Loucy (cell line): Measurements from ENCODE around the gene SIPA1.

ENCODE experiments used
- CTCF ChIP-seq: fragments of 200-600 bp; sonication (generic); conservative IDR thresholded peaks from 2 replicates; pipeline ENCODE4 v1.5.1; 2014; ENCODE audit warnings: mild to moderate bottlenecking, antibody characterized with exemption, low read length
- EZH2phosphoT487 ChIP-seq: fragments of 200-600 bp; IDR thresholded peaks from 2 replicates; pipeline ENCODE4 v1.6.1; 2018; ENCODE audit warnings: antibody characterized with exemption, mild to moderate bottlenecking, moderate library complexity, borderline replicate concordance

DNA sequence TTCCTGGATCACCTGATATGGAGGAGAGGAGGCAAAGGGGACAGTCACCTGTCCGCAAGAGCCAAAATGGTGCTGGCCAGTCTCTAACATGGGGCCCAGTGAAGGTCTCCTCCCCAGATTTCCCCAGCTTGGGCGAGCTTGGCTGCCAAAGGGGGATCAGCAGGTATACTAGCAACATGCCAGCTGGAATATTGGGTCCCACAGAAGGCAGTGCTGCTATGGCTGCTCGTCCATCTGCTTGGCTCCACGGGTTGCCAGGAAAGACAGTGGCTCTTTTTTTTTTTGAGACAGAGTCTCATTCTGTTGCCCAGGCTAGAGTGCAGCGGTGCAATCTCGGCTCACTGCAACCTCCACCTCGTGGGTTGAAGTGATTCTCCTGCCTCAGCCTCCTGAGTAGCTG is 61.4 kb downstream of the SIPA1 start:
- no peak for TF ChIP-seq CTCF
- TF ChIP-seq EZH2phosphoT487, result no peak
